Neural progenitor cell (in vitro differentiated cells): ENCODE data around the gene APOB.

Experiments used
- CTCF ChIP-seq: fragments of 200-600 bp; sonication (generic); IDR thresholded peaks from 2 replicates; pipeline ENCODE4 v1.5.1; 2017; ENCODE audit warnings: antibody characterized with exemption, mild to moderate bottlenecking
- EZH2 ChIP-seq: fragments of 200-600 bp; sonication (generic); IDR thresholded peaks from 2 replicates; pipeline ENCODE4 v1.6.1; 2017; ENCODE audit warnings: antibody characterized with exemption, mild to moderate bottlenecking, moderate library complexity
- EZH2phosphoT487 ChIP-seq: fragments of 200-600 bp; sonication (generic); IDR thresholded peaks from 2 replicates; pipeline ENCODE4 v1.6.1; 2017; ENCODE audit warnings: antibody characterized with exemption

GRCh38 chr2:21008790-21009661 is 34.8 kb downstream of the APOB start:
- TF ChIP-seq CTCF (no peak), EZH2 (no peak), EZH2phosphoT487 (no peak)
